ENCODE data around the gene HDAC9.

- TF ChIP-seq, protein P1, sequence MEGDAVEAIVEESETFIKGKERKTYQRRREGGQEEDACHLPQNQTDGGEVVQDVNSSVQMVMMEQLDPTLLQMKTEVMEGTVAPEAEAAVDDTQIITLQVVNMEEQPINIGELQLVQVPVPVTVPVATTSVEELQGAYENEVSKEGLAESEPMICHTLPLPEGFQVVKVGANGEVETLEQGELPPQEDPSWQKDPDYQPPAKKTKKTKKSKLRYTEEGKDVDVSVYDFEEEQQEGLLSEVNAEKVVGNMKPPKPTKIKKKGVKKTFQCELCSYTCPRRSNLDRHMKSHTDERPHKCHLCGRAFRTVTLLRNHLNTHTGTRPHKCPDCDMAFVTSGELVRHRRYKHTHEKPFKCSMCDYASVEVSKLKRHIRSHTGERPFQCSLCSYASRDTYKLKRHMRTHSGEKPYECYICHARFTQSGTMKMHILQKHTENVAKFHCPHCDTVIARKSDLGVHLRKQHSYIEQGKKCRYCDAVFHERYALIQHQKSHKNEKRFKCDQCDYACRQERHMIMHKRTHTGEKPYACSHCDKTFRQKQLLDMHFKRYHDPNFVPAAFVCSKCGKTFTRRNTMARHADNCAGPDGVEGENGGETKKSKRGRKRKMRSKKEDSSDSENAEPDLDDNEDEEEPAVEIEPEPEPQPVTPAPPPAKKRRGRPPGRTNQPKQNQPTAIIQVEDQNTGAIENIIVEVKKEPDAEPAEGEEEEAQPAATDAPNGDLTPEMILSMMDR (tag by site-specific recombination; IDR thresholded peaks at IDR 0.05) = no peak
- TF ChIP-seq ZFP3 (tag by site-specific recombination; IDR thresholded peaks at IDR 0.05; ENCODE audit: low read depth) = no peak
- TF ChIP-seq ZNF112 (tag by site-specific recombination; IDR thresholded peaks at IDR 0.05) = no peak
- no peak for TF ChIP-seq ZNF629 (tag by site-specific recombination; IDR thresholded peaks at IDR 0.05)
- TF ChIP-seq ZNF10 (tag by site-specific recombination; IDR thresholded peaks at IDR 0.05) = no peak
- no peak for TF ChIP-seq ZFP41 (tag by site-specific recombination; IDR thresholded peaks at IDR 0.05; ENCODE audit: borderline replicate concordance)
- TF ChIP-seq ZNF664 (tag by site-specific recombination; IDR thresholded peaks at IDR 0.05) = no peak
- no peak for TF ChIP-seq ZNF184 (tag by site-specific recombination; IDR thresholded peaks at IDR 0.05)
- TF ChIP-seq ZNF549 (tag by site-specific recombination; IDR thresholded peaks at IDR 0.05) = no peak
- no peak for TF ChIP-seq ZBTB8A (tag by site-specific recombination; IDR thresholded peaks at IDR 0.05)
- TF ChIP-seq ZNF792 (tag by site-specific recombination; IDR thresholded peaks at IDR 0.05) = no peak
- TF ChIP-seq, protein P2, sequence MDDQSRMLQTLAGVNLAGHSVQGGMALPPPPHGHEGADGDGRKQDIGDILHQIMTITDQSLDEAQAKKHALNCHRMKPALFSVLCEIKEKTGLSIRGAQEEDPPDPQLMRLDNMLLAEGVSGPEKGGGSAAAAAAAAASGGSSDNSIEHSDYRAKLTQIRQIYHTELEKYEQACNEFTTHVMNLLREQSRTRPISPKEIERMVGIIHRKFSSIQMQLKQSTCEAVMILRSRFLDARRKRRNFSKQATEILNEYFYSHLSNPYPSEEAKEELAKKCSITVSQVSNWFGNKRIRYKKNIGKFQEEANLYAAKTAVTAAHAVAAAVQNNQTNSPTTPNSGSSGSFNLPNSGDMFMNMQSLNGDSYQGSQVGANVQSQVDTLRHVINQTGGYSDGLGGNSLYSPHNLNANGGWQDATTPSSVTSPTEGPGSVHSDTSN (CRISPR knock-in tag; IDR thresholded peaks at IDR 0.05) = no peak
- no peak for TF ChIP-seq ATF2 (tag by site-specific recombination; IDR thresholded peaks at IDR 0.05; ENCODE audit: low read depth)
Observed at GRCh38 chr7:18521945-18522566, 26.5 kb downstream of the HDAC9 start.
